ENCODE measurements around the gene FAM221B. TPM values are rescaled to one million over a fixed set of nuclear protein-coding genes. Genes with fewer than 3 reads are reported as not detected.

FAM221B gene
- total and polyA plus RNA-seq, 2 experiments from 2014 or later: 0.47 TPM; not detected in 1

DNA sequence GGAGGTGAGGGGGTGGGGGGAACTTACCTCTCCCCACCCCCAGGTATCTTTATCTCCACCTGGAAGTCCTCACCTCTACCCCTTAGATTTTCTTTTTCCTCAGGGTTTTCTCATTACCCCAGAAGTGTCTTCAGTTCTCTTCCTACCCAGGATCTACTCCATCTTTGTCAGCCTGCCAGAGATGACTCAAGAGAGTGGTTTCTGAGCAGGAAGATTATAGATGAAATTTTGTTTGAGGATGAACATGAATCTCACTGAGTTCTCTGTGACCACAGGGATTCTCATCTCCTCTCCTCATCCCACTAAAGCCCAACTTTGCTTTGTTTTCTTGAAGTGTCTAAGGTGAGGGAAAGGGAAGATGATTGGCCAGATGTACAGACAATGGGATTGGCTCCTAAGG is 8.5 kb downstream of the FAM221B start (continued):
- TF ChIP-seq, protein P1, sequence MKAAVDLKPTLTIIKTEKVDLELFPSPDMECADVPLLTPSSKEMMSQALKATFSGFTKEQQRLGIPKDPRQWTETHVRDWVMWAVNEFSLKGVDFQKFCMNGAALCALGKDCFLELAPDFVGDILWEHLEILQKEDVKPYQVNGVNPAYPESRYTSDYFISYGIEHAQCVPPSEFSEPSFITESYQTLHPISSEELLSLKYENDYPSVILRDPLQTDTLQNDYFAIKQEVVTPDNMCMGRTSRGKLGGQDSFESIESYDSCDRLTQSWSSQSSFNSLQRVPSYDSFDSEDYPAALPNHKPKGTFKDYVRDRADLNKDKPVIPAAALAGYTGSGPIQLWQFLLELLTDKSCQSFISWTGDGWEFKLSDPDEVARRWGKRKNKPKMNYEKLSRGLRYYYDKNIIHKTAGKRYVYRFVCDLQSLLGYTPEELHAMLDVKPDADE (IDR thresholded peaks at IDR 0.05): no peak
- TF ChIP-seq CREB1 (CRISPR knock-in tag; IDR thresholded peaks at IDR 0.05; ENCODE audit: low read depth) (no peak), ZNF114 (CRISPR knock-in tag; IDR thresholded peaks at IDR 0.05) (no peak), NANOG (IDR thresholded peaks at IDR 0.05; ENCODE audit: borderline replicate concordance) (no peak)
- TF ChIP-seq, protein P2, sequence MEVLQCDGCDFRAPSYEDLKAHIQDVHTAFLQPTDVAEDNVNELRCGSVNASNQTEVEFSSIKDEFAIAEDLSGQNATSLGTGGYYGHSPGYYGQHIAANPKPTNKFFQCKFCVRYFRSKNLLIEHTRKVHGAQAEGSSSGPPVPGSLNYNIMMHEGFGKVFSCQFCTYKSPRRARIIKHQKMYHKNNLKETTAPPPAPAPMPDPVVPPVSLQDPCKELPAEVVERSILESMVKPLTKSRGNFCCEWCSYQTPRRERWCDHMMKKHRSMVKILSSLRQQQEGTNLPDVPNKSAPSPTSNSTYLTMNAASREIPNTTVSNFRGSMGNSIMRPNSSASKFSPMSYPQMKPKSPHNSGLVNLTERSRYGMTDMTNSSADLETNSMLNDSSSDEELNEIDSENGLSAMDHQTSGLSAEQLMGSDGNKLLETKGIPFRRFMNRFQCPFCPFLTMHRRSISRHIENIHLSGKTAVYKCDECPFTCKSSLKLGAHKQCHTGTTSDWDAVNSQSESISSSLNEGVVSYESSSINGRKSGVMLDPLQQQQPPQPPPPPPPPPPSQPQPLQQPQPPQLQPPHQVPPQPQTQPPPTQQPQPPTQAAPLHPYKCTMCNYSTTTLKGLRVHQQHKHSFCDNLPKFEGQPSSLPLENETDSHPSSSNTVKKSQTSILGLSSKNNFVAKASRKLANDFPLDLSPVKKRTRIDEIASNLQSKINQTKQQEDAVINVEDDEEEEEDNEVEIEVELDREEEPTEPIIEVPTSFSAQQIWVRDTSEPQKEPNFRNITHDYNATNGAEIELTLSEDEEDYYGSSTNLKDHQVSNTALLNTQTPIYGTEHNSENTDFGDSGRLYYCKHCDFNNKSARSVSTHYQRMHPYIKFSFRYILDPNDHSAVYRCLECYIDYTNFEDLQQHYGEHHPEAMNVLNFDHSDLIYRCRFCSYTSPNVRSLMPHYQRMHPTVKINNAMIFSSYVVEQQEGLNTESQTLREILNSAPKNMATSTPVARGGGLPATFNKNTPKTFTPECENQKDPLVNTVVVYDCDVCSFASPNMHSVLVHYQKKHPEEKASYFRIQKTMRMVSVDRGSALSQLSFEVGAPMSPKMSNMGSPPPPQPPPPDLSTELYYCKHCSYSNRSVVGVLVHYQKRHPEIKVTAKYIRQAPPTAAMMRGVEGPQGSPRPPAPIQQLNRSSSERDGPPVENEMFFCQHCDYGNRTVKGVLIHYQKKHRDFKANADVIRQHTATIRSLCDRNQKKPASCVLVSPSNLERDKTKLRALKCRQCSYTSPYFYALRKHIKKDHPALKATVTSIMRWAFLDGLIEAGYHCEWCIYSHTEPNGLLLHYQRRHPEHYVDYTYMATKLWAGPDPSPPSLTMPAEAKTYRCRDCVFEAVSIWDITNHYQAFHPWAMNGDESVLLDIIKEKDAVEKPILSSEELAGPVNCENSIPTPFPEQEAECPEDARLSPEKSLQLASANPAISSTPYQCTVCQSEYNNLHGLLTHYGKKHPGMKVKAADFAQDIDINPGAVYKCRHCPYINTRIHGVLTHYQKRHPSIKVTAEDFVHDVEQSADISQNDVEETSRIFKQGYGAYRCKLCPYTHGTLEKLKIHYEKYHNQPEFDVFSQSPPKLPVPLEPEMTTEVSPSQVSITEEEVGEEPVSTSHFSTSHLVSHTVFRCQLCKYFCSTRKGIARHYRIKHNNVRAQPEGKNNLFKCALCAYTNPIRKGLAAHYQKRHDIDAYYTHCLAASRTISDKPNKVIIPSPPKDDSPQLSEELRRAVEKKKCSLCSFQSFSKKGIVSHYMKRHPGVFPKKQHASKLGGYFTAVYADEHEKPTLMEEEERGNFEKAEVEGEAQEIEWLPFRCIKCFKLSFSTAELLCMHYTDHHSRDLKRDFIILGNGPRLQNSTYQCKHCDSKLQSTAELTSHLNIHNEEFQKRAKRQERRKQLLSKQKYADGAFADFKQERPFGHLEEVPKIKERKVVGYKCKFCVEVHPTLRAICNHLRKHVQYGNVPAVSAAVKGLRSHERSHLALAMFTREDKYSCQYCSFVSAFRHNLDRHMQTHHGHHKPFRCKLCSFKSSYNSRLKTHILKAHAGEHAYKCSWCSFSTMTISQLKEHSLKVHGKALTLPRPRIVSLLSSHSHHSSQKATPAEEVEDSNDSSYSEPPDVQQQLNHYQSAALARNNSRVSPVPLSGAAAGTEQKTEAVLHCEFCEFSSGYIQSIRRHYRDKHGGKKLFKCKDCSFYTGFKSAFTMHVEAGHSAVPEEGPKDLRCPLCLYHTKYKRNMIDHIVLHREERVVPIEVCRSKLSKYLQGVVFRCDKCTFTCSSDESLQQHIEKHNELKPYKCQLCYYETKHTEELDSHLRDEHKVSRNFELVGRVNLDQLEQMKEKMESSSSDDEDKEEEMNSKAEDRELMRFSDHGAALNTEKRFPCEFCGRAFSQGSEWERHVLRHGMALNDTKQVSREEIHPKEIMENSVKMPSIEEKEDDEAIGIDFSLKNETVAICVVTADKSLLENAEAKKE (CRISPR knock-in tag; IDR thresholded peaks at IDR 0.05): no peak

DNA sequence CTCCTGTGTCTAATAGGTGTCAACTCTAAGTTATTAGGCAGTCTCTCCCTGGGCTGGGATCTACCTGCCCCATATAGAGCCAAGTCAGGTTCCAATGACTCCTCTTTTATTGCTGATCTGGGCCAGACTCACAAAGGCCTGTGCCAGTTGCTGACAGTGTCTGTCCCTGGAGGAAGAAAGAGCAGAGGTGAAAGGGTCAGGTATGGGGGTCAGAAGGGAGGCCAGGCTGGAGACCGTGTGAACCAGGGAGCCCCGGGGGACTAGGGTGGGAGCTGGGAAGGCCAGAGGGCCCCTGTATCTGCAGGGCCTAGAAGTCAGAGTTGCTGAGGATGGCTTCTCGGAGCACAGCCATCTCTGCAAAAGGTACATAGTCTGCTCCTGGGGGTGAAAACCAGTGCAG is 10.2 kb downstream of the FAM221B start:
- Histone ChIP-seq H3K27ac (ENCODE audit: low read depth) (no peak overlapping the region), H3K9me2 (ENCODE audit: insufficient read depth) (no peaks in the 10 kb centered on the region), H3K4me3 (no peak overlapping the region), H3K36me3 (ENCODE audit: insufficient read depth) (no peaks in the 10 kb centered on the region), H4K20me1 (replicated peaks; ENCODE audit: insufficient read depth) (no peaks in the 10 kb centered on the region), H3K27me3 (ENCODE audit: insufficient read depth) (no peaks in the 10 kb centered on the region), H2AFZ (no peak overlapping the region), H3K4me1 (ENCODE audit: insufficient read depth) (peaks cover 17% of the 10 kb centered on the region), H3F3A (replicated peaks; ENCODE audit: low read depth) (peaks cover 4% of the 10 kb centered on the region; the same call in 1 of the 2 replicates), H3K4me2 (no peak overlapping the region), H3K79me2 (replicated peaks; ENCODE audit: insufficient read depth) (no peaks in the 10 kb centered on the region)
- H3K4me3 Mint-ChIP-seq: no peak overlapping the region
- no peak overlapping the region for H3K27ac Mint-ChIP-seq
- ATAC-seq (no peak), DNase-seq (ENCODE audit: low spot score) (no peak)
- peaks cover 10% of the 10 kb centered on the region for H3K27me3 Mint-ChIP-seq (ENCODE audit: insufficient read depth, low read depth, poor library complexity)
- peaks cover 3% of the 10 kb centered on the region; the same call in 2 of the 3 replicates for H3K9me3 Mint-ChIP-seq
- H3K36me3 Mint-ChIP-seq (ENCODE audit: low read depth): peaks cover 2% of the 10 kb centered on the region; the same call in 1 of the 3 replicates
- peaks cover 20% of the 10 kb centered on the region for H3K4me1 Mint-ChIP-seq
- no peak for TF ChIP-seq POLR2AphosphoS5 (IDR thresholded peaks at IDR 0.05; ENCODE audit: low read depth)
- TF ChIP-seq JUNB (IDR thresholded peaks at IDR 0.05; ENCODE audit: unreplicated experiment): no peak
- TF ChIP-seq, protein P3, sequence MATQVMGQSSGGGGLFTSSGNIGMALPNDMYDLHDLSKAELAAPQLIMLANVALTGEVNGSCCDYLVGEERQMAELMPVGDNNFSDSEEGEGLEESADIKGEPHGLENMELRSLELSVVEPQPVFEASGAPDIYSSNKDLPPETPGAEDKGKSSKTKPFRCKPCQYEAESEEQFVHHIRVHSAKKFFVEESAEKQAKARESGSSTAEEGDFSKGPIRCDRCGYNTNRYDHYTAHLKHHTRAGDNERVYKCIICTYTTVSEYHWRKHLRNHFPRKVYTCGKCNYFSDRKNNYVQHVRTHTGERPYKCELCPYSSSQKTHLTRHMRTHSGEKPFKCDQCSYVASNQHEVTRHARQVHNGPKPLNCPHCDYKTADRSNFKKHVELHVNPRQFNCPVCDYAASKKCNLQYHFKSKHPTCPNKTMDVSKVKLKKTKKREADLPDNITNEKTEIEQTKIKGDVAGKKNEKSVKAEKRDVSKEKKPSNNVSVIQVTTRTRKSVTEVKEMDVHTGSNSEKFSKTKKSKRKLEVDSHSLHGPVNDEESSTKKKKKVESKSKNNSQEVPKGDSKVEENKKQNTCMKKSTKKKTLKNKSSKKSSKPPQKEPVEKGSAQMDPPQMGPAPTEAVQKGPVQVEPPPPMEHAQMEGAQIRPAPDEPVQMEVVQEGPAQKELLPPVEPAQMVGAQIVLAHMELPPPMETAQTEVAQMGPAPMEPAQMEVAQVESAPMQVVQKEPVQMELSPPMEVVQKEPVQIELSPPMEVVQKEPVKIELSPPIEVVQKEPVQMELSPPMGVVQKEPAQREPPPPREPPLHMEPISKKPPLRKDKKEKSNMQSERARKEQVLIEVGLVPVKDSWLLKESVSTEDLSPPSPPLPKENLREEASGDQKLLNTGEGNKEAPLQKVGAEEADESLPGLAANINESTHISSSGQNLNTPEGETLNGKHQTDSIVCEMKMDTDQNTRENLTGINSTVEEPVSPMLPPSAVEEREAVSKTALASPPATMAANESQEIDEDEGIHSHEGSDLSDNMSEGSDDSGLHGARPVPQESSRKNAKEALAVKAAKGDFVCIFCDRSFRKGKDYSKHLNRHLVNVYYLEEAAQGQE (IDR thresholded peaks at IDR 0.05; ENCODE audit: unreplicated experiment): no peak

Measured in GM23338 (cell line).